HG02840 (cell line): ENCODE measurements around the gene ELL2.
A peak's percentile ranks its signal among the peaks of the same experiment; 100 is the strongest.

Experiments used
- ATAC-seq: cut with Tn5 transposase; IDR thresholded peaks from one replicate; pipeline ENCODE4 v1.9.1; 2021; ENCODE audit warnings: mild to moderate bottlenecking, moderate library complexity, moderate number of reproducible peaks; ENCODE audit not compliant: unreplicated experiment, low FRiP score

Gene ELL2

DNA sequence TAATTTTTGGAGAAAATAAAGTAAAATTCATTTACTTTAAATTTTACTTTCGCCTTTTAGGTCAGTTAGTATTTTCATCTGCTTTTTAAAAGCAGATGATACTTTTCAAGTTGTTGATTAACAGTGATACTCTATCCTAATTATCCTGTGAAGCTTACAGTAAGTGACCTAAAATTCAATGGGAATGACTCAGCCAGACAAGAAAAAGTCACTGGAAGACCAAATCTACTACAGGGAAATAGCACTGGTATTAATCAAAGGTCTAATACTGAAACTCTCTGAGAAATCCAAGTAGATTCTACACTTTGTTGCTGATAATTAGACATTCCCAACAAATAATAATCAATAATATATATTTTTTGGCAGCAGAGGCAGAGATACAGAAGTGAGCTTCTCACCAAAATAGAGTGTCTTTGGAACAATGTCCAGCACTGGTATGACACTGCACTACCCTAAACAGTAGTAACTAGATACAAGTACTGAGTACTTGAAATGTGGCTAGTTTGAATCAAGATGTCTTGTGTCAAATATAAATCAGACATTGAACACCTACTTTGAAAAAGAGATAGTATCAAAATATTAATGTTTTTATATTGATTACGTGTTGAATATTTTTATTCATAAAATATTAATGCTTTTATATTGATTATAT is 22.8 kb upstream of the ELL2 start:
- no peak for ATAC-seq

- no peak for ATAC-seq
These were observed 21.9 kb upstream of the ELL2 start for GRCh38 chr5:95983509-95983908.

GRCh38 chr5:95983080-95983479 is 21.4 kb upstream of the ELL2 start:
- ATAC-seq = no peak

DNA sequence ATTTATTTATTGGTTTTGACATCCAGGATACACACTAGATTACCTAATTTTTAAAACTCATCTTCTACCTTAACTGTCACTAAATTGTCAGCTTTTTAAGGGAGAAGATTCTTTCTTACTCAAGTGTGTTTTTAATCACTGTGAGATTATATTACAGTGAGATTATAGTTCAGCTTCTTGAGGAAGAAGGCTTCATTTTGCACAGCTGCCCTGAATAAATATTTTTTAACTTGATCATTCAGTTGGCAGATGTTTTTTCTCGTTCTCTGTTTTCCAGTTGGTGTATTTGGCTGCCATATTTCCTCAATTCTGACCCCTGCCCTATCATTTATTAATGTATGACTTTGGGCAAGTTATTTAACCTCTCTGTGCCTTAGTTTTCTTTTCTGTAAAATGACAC is 15.0 kb upstream of the ELL2 start:
- ATAC-seq = no peak

GRCh38 chr5:95975703-95976102 is 14.1 kb upstream of the ELL2 start:
- ATAC-seq = no peak

GRCh38 chr5:95973793-95974325 is 12.2 kb upstream of the ELL2 start:
- peak; percentile 97 for ATAC-seq

DNA sequence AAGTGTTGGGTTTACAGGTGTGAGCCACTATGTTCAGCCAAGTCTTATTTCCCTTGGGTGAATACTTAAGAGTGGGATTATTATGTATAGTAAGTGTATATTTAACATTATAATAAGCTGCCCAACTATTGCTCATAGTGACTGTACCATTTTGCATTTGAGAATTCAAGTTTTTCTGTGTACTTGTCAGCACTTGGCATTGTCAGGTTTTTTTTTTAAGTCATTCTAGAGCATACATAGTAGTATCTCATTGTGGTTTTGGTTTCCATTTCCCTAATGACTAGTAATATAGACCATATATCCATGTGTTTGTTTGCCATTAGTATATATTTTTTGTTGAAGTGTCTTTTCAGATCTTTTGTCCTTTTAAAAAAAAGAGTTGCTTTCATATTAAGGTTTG is 10.5 kb upstream of the ELL2 start:
- ATAC-seq = no peak

GRCh38 chr5:95970359-95970704 is 8.7 kb upstream of the ELL2 start:
- no peak for ATAC-seq

GRCh38 chr5:95969651-95970358 is 8.2 kb upstream of the ELL2 start:
- no peak for ATAC-seq

GRCh38 chr5:95969055-95969454 is 7.4 kb upstream of the ELL2 start:
- no peak for ATAC-seq

DNA sequence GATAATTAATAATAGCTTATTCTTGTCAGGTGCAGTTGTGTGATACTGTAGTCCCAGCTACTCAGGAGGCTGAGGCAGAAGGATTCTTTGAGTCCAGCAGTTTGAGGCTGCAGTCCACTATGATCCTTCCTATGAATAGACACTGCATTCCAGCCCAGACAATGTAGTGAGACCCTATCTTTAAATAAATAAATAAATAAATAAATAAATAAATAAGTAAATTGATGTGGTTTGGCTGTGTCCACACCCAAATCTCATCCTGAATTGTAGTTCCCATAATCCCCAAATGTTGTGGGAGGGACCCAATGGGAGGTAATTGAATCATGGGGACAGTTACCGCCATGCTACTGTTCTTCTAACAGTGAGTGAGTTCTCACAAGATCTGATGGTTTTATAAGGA is 5.6 kb upstream of the ELL2 start:
- ATAC-seq = no peak

- no peak for ATAC-seq
These were observed 4.4 kb upstream of the ELL2 start for GRCh38 chr5:95966005-95966404.

DNA sequence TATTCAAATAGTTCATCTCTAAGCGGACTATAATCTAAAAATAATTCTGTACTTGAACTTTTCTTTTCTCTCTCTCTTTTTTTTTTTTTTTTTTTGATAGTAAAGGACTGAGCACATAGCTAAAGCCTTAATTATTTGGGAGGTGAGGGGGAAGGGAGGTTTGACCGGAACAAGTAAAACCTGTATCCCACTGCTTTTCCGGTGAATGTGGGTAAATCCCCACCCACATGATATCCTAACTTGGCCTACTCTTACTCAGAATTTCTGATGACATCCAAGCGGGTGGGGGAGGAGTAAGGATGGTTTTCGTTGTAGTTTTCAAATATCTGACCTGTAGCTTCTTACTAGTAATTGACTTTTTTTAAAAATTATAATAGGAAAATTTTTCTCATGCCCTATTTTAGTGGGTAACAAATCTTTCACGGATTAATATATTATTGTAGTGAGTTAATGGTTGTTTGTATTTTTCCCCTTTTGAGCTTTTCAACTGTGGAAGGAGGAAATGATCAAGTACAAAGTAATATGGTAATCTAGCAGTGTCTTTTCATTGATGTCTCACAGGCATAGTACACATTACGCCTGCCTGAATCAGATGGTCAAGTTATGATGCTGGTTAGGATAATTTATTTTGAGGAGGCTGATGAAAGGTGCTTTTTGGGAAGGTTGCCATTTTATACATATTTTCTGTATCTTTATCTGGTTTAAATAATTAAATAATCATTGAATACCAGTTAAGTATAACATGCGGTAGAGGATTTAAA is 2.2 kb upstream of the ELL2 start:
- ATAC-seq = no peak

DNA sequence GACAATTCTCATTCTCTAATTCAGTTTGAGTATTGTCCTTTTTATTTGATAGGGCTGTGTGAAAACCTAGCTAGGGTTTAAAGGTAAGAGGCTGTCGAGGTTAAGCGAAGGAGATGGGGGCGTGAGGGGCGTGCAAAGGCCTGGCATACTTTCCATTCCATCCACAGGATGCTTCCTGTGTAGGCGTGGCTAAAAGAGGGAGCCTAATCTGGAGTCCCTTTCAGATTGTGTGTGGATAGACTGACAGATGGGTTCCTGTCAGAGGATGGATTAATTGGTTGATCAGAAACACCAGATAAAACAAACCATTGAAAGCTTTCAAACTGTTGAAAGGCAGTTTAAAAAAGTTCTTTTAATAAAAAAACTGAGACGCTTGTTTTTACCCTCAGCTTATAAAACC is 1.1 kb upstream of the ELL2 start:
- no peak for ATAC-seq

DNA sequence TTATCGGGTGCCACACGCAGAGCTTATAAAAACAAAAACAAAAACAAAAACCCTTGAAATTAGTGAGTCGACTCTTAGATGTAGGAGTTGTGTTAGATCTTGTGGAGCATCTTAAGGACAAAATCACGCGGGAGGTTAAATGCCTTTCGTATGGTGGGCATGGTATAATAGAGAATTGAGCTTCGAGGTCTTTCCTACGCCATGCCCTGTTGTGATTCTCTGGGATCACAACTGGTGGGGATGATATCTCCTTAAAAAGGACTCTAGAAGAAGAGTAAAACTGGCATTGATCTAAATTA is 773 bp upstream of the ELL2 start:
- ATAC-seq = no peak

DNA sequence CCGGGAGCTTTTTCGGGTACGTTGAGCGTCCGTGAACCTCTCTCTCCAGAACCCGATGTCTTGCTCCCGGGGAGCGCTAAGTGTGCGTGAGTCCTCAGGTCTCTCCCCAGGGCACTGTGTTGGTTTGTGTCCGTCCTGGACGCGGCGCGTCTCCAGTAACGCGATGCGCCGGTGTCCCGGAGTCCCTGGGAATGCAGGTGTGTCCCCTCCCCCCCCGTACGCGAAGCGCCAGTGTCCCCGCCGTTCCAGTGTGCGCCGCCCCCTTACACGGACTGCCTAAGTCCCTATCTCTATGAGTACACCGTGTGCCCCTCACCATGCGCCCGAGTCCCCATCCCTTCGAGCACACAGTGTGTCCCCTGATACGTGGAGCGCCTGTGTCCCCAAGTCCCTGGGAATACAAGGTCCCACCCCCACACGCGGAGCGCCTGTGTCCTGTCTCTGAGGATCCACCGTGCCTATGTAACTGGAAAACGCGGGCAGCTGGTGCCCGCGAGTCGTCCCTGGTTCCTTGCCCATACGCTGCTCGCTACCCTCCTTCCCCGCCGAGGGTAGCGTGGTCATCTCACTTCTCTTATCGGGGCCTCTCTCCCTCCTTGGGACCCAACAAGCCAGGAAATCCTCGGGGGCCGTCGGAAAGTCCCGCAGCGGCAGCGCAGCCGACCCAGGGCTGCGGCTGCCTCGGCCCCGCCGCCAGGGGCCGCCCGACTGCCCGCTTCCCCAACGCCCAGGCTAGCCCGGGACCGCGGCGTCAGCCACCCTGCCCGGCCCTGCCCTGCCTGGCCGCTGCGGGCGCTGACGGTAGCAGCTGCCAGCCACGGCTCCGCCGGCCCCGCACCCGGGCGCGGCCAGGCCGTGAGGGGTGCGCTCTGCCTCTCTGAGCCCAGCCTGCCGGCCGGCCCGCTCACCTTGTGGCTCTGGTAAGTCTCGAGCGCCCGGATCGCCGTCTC is 709 bp downstream of the ELL2 start:
- peak; percentile 57 for ATAC-seq

DNA sequence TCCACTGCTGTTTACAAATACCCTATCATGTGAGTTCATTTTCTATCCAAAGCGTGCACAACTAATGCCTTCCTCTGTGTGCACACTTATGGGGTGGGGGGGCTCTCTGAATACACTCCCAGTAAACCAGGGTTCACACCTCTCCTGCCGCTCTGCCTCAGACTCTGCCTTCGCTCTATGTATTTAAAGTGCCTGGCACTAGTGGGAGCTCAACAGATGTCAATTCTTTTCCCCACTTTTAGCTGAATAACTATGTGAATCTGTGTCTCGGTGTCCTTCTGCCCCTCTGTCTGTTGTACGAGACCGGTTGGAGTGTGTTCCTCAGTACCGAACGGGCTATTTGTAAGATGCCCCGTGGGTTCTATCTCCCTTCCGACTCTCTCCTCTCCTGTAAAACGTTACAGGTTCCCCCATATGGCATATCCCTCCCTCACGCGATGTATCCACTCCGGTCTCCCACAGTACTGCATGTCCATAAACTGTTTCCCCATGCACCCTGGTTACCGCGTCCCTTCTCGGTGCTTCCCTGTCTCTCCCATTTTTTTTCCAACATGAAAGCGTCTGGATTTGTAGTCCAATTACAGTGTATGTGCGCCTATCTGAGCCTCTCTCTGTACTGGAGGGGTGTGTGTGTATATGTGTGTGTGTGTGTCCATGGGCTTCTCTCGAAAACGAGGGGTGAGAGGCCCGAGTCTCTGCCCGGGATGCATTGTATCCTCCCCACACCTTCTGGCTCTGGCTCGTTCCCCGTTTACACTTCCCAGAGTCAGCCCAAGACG is 1.6 kb downstream of the ELL2 start:
- ATAC-seq = no peak

DNA sequence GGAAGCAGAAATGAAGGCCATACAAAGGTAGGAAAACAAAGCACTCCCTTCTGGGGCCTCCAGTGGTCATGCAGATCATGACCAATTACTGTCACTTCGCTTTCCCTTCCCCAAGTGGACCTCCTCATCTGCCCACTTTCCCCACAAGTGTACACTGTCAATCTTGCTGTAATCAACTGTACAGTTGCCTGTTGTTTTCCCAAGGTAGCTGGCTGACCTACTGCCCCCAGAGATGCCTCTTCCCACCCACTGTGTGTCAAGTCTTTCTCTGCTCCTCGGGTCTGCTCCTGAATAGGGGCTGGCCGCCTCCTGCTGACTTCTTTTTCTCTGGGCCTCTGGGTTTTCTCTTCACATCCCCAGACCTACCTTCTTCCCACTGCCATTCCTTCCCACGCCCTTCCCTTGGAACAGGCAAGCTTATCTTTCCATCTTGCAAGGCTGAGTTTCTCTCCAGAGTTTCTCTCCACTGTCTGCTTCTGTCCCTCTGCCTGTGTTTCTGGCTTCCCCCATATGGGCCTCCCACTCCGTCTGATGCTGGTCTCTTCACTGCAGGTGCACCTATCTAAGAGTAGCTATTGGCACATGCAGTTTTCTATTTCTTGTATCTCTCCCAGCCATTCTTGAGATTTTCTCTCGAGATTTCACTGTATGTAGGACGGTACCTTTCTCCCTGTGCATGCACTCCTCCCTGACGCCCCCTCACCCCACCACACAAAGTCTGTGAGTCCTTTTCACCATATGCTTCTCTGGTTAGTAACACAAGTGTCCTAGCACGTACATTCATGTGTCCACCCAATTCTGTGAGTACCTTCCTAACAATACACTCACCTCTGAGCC is 2.4 kb downstream of the ELL2 start:
- ATAC-seq = no peak
